ENCODE data around the gene RGS3.
"Not testable (repeated sequence)": the region's sequence is repeated elsewhere in the genome, so short reads cannot be mapped to it uniquely, and the experiment has no call there.

RGS3 gene

DNA sequence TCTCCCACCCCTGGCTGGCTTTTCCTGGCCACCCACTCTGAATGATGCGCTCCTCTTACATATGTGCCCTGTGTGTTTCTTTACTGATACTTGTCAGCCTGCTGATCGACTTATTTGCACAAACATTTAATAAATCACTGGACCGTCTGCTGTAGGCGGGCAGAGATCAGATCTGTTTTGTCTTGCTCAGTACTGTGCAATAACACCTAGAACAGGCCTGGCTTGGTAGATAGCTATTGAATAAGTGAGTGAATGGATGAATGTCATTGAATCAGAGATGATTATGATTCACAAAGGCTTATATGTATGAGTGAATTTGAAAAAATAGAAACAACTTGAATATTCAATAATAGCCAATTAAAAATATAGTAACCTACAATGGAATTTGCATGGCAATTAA, 165.1 kb downstream of the RGS3 start:
- in situ Hi-C loops (cut with MboI; ENCODE audit: low sequenced_read_pairs) = no loop called here

DNA sequence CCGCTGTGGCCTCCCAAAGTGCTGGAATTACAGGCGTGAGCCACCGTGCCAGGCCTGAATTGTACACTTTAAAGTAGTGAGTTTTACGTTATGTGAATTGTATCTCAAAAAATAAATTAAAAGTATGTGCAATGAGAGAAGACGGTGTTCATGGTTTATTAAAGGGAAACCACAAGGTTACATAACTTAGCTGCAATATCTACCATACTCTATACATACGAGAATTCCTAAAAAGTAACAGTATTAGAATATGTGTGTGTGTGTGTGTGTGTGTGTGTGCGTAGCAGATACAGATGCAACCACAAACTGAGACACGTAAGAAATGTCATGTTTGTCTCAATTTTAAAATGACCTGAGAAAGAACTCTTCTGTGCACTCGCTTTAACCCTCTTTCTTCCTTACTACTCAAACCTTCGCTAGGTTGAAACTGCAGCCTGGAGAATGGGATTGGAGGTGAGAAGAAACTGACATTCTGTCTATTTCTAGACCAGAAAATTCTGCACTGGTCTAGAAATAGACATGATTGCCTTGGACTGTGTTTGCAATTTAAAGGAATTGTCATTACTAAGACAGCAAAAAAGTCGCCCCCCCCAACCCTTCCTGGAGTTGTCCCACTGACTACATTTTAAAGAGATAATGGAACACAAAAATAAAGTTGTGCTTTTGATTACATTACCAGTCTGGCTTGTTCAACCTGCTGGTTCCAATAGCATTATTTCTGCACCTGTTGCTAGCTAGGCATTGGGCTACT, 167.0 kb downstream of the RGS3 start:
- in situ Hi-C loops (cut with MboI; ENCODE audit: low sequenced_read_pairs) = no loop called here

- in situ Hi-C loops (cut with MboI; ENCODE audit: low sequenced_read_pairs) = no loop called here
These were observed 167.7 kb downstream of the RGS3 start for GRCh38 chr9:113631137-113631765.

DNA sequence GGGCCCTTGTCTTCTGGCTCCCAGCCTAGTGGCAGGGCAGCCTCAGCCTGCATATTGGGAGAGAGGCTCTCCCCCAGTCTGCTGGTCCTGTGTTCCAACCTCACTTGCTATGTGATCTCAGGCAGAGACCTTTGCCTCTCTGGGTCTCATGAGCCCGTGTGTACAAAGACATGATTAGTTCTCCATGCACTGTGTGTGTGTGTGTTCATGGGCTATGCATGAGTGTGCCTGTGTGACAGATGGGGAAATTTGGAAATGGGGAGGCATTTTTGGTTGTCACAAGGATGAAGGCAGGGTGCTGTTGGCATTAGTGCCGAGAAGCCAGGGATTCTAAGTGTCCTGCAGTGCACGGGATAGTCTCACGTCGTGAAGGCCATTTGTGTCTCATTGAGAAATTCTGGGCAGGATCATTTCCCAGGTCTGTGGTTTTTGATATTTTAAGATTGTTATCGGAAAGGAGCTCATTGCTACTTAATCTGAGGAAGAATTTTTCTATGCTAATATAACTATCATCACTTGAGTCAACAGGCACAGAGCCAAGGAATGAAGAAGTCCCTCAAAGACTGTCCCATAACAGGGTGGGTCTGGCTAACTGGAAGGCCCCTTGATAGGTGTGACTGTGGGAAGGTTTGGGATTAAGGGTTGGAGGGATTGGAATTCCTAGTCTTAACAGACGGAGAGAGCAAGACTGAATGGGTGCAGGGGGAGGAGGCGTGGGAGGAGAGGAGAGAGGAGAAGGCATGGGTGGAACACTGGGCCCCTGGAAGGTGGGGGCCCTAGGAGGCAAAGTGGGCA, 168.5 kb downstream of the RGS3 start:
- in situ Hi-C loops (cut with MboI; ENCODE audit: low sequenced_read_pairs) = no loop called here

GRCh38 chr9:113632776-113633590, 169.5 kb downstream of the RGS3 start:
- in situ Hi-C loops (cut with MboI; ENCODE audit: low sequenced_read_pairs) = no loop called here

DNA sequence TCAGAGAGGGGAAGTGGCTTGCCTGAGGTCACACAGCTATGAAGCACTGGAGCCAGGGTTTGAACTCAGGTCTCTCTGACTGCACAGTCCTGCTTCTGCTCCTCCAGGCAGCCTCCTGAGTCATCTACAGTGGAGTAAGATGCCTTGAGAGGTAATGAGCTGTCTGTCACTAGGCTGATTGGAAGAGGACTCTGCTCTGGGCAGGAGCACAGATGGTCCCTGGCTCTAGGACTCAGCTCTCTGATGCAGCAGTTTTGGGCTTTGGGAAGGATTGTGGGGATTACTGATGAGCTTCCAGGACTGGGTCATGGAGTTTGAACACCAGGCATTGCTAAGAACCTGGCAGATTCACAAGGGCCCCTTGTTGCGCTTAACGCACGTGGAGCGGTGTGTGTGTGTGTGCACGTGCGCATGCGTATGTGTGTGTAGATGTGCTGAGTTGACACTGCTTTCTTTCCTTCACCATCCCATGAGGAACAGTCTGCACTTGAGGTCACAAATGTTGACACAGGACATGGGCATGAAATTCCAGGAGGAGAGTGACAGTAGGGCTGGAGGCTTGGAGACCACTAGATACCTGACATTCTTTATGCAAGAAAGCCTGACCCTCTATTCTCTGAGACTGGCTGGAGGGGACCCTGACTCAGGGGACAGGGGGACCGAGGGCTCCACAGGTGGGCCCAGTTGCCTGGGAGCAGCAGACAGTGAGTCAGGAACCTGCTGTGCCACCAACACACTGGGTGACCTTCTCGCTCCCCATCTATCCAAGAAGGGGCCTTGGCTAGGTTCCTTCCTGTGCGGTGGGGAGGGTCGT, 170.5 kb downstream of the RGS3 start:
- in situ Hi-C loops (cut with MboI; ENCODE audit: low sequenced_read_pairs) = no loop called here

- in situ Hi-C loops (cut with MboI; ENCODE audit: low sequenced_read_pairs) = no loop called here
These were observed 171.3 kb downstream of the RGS3 start for GRCh38 chr9:113634596-113635515.

- in situ Hi-C loops (cut with MboI; ENCODE audit: low sequenced_read_pairs) = no loop called here
These were observed 172.1 kb downstream of the RGS3 start for GRCh38 chr9:113635586-113635985.

DNA sequence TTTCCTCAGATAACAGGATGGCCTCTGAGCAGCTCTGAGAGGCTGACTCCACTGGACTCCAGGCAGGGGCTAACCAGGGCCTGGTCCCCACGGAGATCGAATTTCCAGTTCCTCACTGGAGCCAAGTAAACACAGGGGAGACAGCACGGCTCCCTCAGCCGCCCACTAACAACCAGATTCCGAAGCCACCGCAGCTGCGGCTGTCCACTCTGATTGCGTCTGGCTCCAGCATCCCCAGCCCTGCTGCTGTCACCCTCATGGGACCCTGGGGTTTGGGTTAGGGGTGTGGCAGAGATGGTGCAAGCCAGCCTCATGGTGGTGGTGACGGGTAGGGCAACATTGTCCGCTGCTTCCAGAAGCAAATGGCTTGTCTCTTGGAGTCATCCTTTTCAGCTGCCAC, 172.6 kb downstream of the RGS3 start:
- in situ Hi-C loops (cut with MboI; ENCODE audit: low sequenced_read_pairs) = no loop called here

GRCh38 chr9:113636693-113637092, 173.2 kb downstream of the RGS3 start:
- in situ Hi-C loops (cut with MboI; ENCODE audit: low sequenced_read_pairs) = no loop called here

DNA sequence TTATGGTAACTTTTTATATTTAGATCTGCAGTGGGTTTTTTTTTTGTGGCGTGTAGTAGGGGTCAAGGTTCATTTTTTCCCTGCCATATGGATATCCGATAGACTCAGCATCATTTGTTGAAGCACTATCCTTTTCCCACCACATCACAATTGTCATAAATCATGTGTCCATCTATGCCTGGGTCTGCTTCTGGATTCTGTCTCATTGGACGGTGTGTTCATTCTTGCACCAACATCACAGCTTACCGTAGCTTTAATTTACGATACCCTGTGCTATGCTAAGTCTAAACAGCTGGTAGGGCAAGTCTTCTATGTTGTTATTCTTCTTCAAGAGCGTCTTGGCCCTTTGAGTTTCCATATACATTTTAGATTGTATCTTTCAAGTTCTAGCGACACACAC, 175.0 kb downstream of the RGS3 start:
- in situ Hi-C loops (cut with MboI; ENCODE audit: low sequenced_read_pairs) = no loop called here

DNA sequence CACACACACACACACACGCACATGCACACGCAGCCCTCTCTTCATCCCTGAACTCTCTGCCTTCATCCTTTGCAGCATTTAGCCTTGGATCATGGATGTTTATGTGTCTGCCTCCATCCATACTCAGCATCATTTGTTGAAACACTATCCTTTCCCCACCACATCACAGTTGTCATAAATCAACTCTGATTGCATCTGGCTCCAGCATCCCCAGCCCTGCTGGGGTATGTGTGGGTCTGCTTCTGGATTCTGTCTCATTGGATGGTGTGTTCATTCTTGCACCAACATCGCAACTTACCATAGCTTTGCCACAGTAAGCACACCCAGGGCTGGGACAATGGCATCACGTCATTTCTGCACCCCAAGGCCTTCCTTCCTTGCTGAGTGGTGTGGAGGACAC, 175.4 kb downstream of the RGS3 start:
- in situ Hi-C loops (cut with MboI; ENCODE audit: low sequenced_read_pairs) = no loop called here

DNA sequence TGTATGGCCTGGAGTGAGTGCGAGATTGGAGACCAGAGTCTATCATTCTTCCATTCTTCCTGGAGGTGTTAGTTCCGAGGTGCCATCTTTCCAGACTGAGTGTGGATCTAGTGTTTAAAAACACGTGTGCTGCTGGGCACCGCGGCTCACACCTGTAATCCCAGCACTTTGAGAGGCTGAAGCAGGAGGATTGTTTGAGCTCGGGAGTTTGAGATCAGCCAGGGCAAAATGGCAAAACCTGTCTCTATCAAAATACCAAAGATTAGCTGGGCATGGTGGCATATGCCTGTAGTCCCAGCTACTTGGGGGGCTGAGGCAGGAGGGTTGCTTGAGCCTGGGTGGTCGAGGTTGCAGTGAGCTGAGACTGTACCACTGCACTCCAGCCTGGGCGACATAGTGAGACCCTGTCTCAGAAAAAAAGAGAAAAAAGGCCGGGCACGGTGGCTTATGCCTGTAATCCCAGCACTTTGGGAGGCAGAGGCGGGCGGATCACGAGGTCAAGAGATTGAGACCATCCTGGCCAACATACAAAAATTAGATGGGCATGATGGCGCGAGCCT, 176.0 kb downstream of the RGS3 start:
- in situ Hi-C loops (cut with MboI; ENCODE audit: low sequenced_read_pairs) = not testable (repeated sequence)

- in situ Hi-C loops (cut with MboI; ENCODE audit: low sequenced_read_pairs) = no loop called here
These were observed 176.9 kb downstream of the RGS3 start for GRCh38 chr9:113640418-113640817.

- in situ Hi-C loops (cut with MboI; ENCODE audit: low sequenced_read_pairs) = no loop called here
These were observed 177.8 kb downstream of the RGS3 start for GRCh38 chr9:113641100-113641885.

DNA sequence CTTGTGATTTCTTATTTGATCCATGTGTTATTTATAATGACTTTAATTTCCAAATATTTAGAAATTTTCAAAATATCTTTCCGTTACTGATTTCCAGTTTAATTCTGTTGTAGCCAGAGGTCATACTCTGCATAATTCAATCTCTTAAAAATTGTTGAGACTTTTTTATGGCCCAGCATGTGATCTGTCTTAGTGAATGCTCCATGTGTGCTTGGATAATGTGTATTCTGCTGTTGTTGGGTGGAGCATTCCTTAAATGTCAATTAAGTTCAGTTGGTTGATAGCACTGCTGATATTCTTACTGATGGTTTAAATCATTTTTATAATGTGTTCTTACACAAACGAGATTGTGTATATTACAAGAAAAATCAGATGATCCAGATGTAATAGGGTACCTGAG, 180.8 kb downstream of the RGS3 start:
- in situ Hi-C loops (cut with MboI; ENCODE audit: low sequenced_read_pairs) = no loop called here

GRCh38 chr9:113645227-113645977, 181.9 kb downstream of the RGS3 start:
- in situ Hi-C loops (cut with MboI; ENCODE audit: low sequenced_read_pairs) = no loop called here

DNA sequence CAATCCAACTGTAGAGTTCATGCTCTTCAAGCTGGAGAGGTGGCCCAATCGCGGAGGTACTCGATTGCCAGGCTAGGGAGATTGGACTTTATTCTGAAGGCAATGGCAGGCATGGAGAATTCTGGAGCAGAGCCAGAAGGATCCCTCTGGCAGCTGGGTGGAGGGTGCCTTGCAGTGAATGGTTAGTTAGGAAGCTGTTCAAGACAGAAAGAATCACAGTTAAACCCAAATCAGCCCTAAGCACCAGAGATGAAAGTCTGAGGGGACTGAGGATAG, 182.4 kb downstream of the RGS3 start:
- in situ Hi-C loops (cut with MboI; ENCODE audit: low sequenced_read_pairs) = no loop called here
